Testis (tissue), 2 donors: ENCODE results near the gene TDRD12.

ENCODE experiments used
- CTCF ChIP-seq, 3 experiments: fragments of 450-650 bp in 2 of 3; fragments of 200-600 bp in 1 of 3; sonication (generic) in 1 of 3; IDR thresholded peaks; one replicate each; pipeline ENCODE4 v1.5.1; 2016 to 2019; ENCODE audit warnings: antibody characterized with exemption in 3 of 3, mild to moderate bottlenecking in 2 of 3, moderate library complexity in 1 of 3
- POLR2A ChIP-seq: fragments of 450-650 bp; IDR thresholded peaks from one replicate; pipeline ENCODE4 v1.6.1; 2017; ENCODE audit warnings: antibody characterized with exemption, mild to moderate bottlenecking, moderate library complexity

GRCh38 chr19:32720936-32721250 lies 1.3 kb downstream of the TDRD12 start:
- TF ChIP-seq CTCF (IDR thresholded peaks at IDR 0.05) = no peak
- TF ChIP-seq POLR2A = no peak
